DMS114 treated with DMSO at 0.1 percent for 48 hours (cell line): ENCODE measurements around the gene OLFM2.

Source experiments
- DNase-seq: peaks from one replicate; lab custom pipeline; 2025; ENCODE audit not compliant: unreplicated experiment; lab: John Stamatoyannopoulos, UW

Gene OLFM2

GRCh38 chr19:9910625-9911024 is 25.7 kb downstream of the OLFM2 start:
- DNase-seq: no peak

GRCh38 chr19:9909251-9909650 is 27.1 kb downstream of the OLFM2 start:
- DNase-seq: no peak

GRCh38 chr19:9906475-9907087 is 29.7 kb downstream of the OLFM2 start:
- no peak for DNase-seq

- no peak for DNase-seq
These were observed 33.0 kb downstream of the OLFM2 start for GRCh38 chr19:9903336-9903735.

GRCh38 chr19:9901642-9902041 is 34.7 kb downstream of the OLFM2 start:
- DNase-seq: no peak

GRCh38 chr19:9901020-9901419 is 35.3 kb downstream of the OLFM2 start:
- no peak for DNase-seq

GRCh38 chr19:9891609-9892373 is 44.5 kb downstream of the OLFM2 start:
- no peak for DNase-seq

- no peak for DNase-seq
These were observed 51.2 kb downstream of the OLFM2 start for GRCh38 chr19:9885077-9885552.

GRCh38 chr19:9883764-9884163 is 52.6 kb downstream of the OLFM2 start:
- DNase-seq: no peak

- no peak for DNase-seq
These were observed 53.0 kb downstream of the OLFM2 start for GRCh38 chr19:9883231-9883758.

- no peak for DNase-seq
These were observed 54.6 kb downstream of the OLFM2 start for GRCh38 chr19:9881720-9882119.

GRCh38 chr19:9878511-9879196 is 57.7 kb downstream of the OLFM2 start:
- DNase-seq: no peak

- DNase-seq: no peak
These were observed 58.4 kb downstream of the OLFM2 start for GRCh38 chr19:9877780-9878510.

GRCh38 chr19:9875796-9876195 is 60.5 kb downstream of the OLFM2 start:
- DNase-seq: no peak

- no peak for DNase-seq
These were observed 61.2 kb downstream of the OLFM2 start for GRCh38 chr19:9875031-9875627.

GRCh38 chr19:9872618-9873242 is 63.6 kb downstream of the OLFM2 start:
- no peak for DNase-seq

GRCh38 chr19:9871626-9872338 is 64.5 kb downstream of the OLFM2 start:
- no peak for DNase-seq

- no peak for DNase-seq
These were observed 67.2 kb downstream of the OLFM2 start for GRCh38 chr19:9868983-9869617.
